SW 1271 (cell line): ENCODE results near the gene NR6A1.
A peak's percentile ranks its signal among the peaks of the same experiment; 100 is the strongest.

Experiments used
- DNase-seq, 2 experiments: peaks; one replicate each; lab custom pipeline; 2025; lab: John Stamatoyannopoulos, UW

Gene NR6A1

DNA sequence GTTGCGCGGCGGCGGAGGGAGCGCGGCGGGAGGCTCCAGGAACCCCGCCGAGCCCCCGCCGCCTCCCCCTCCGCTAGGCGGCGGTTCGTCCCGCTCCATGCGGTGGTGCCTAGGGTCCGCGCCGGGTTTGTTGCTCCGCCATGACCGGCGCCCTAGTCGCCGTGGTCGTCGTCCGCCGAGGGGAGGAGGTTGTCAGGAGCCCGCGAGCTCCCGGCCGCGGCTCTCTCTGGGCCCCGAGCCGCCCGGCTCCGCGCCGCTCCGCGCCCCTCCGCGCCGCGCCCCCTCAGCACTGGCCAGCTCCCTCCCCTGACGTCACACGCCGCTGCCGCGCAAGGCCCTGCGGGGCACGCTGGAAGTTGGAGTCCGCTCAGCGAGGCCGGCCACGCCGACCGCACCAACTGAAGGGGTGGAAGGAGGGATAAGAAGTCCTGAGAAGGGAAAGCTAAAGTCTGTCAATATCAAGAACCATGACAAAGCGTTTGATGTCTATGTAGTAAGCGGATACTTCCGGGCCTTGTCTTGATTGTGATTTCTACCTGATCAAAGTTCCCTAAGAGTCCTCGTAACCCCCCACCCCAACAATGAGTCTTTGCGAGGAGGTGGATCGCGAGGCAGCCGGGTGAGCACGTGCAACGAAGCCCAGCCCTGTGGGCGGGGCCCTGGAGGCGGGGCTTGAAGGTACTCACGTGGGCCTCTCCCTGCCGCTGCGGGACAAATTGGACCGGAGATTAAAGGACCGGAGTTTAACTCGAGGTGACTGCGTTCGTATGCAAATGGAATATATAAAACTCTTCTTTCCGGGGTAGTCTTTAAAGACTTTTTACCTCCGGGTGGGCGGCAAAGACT, at the start of gene NR6A1:
NR6A1 (minus strand) TSS at position 291 of the 846 bp plus-strand sequence.
- peak; percentile 90 to 99 for DNase-seq

- DNase-seq = peak; percentile 37 to 67
Measured at GRCh38 chr9:124818431-124819281, 47.5 kb upstream of the NR6A1 start.

DNA sequence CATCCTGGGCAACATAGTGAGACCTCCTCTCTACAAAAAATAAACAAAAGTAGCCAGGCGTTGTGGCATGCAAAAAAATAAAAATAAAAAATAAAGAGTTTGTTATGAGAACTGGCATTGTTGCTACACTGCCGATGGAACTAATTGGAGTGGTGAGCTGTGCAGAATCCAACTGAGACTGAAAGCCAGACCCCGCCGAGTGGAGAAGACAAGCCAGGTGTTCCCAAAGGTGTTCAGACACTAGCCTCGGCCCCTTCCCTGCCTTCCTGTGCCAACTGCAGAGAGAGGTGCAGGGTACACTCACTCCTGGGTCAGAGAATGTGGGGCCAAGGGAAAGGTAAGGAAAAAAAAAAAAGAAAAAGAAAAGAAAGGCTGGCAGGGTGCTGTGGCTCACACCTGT, 44.5 kb upstream of the NR6A1 start:
- DNase-seq = no peak

- no peak for DNase-seq
Measured at GRCh38 chr9:124814164-124814535, 43.0 kb upstream of the NR6A1 start.

DNA sequence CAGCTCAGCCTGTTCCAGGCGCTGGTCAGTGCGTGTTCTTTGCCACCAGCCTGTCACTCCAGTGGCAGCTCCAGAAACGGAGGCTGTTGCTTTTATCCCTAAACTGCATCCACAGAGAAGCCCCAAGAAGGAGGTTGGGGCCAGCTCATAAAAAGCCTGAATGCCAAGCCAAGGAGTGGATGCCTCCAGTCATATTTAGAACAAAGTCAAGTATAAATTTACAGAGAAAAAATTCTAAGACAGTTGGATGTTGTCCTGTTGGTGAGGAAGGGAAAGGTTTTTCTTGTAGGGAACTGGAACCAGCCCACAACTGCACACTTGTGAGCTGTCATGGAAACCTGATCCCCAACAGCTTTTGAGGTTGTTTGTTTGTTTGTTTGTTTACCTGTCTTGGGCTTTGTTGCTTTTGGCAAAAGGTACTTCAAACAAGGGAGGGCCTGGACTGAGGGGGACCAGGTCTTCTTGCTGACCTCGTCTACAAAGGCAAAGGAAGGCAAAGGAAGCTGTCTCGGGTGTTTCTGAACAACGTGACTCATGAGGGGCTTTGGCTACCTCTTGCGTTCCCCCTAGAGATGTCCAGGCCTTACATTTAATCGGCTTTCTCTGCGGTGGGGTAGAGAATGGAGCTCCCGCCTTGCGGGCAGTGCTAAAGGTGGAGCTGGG, 42.5 kb upstream of the NR6A1 start:
- DNase-seq = no peak

GRCh38 chr9:124813041-124813440, 41.9 kb upstream of the NR6A1 start:
- no peak for DNase-seq

DNA sequence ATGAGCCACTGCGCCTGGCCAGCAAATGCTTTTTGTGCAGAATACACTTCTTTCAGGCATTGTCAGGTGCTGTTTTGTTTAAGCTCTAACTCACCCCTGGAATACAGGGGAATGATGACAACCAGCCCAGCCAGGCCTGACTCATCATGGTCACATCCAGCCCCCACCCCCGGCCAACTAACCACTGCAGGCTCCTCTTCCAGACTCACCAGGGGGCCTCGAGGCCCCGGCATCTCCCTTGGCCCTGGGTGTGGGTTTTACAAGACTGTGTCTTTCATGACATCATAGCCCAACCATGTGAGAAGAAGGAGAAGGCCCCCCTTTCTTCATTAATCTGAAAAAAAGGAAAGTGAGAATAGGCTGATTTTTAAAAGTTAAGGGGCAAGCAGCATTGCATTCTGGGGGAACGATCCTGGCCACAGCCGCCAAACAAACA, 41.3 kb upstream of the NR6A1 start:
- peak; percentile 29 to 46 for DNase-seq

DNA sequence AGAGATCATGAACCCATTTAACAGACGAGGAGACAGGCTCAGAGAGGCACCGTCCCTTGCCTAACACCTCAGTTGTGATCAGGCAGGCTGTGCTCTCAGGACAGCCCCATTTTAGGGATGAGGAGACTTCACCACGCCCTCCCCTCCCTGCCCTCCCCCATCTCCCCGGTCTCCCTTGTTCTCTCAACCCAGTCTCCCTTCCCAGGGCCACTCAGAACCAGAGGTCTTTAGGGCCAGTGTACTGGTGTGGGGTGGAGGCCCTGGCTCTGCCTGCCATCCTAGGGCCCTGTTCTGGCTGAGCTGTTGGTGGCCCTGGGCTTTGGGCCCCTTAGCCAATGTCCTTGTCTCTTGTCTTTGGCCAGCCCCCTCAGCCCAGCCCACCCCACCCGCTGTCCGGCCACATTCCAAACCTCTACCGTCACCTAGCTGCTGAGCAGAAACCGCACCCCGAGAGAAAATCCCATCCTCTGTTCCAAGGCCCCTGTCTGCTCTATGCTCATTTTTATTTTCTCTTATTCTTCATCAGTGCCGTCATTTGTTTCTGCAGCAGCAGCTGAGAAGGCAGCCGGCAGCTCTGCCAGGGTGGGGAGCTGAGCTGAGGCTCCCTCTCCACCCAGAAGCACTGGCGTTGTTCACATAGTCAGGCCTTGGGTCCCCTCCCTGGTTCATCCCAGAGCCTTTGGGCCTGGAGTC, 39.7 kb upstream of the NR6A1 start:
- DNase-seq = no peak

DNA sequence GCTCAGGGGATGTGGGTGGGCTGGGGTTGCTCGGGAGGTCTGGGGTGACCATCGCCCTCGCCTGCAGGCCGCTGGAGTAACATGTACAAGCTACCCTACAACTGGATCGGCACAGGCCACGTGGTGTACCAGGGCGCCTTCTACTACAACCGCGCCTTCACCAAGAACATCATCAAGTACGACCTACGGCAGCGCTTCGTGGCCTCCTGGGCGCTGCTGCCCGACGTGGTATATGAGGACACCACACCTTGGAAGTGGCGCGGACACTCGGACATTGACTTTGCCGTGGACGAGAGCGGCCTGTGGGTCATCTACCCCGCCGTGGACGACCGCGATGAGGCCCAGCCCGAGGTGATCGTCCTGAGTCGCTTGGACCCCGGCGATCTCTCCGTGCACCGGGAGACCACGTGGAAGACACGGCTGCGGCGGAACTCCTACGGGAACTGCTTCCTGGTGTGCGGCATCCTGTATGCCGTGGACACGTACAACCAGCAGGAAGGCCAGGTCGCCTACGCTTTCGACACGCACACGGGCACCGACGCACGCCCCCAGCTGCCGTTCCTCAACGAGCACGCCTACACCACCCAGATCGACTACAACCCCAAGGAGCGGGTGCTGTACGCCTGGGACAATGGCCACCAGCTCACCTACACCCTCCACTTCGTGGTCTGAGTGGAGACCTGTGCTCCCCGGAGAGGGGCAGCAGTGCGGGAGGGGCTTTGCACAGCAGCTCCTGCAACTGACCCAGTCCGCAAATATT, 38.8 kb upstream of the NR6A1 start:
- DNase-seq = no peak

- DNase-seq = no peak
Measured at GRCh38 chr9:124809211-124809610, 38.1 kb upstream of the NR6A1 start.

DNA sequence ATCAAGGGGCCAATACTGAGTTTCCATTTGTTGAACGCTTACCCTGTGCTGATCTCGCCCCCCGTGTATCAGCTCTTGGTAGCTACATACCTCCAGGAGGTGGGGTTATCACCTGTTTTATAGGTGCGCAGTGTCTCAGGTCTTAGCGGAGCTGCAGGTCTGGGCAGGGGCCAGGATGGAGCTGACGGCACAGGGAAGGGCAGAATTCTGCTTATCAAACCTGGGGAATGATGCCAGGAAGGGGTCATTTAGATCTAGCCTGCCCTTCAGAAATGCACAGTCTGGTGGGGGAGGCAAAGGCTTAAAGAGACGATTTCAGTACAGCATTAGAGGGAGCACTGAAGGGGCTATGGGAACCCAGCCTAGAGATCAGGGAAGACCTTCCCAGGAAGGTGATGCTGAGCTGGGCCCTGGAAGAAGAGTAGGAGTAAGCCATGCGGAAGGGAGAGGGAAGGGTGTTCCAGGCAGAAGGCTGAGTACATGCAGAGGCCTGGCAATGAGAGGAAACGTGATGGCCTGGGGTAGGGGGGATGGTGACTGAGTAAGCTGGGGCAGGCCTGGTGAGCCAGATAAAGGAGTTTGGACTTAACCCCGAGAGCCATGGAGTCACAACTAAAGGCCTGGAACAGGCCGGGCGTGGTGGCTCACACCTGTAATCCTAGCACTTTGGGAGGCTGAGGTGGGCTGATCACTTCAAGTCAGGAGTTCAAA, 37.3 kb upstream of the NR6A1 start:
- DNase-seq = no peak

- DNase-seq = no peak
Measured at GRCh38 chr9:124805186-124805585, 34.1 kb upstream of the NR6A1 start.

GRCh38 chr9:124803911-124804310, 32.8 kb upstream of the NR6A1 start:
- no peak for DNase-seq

DNA sequence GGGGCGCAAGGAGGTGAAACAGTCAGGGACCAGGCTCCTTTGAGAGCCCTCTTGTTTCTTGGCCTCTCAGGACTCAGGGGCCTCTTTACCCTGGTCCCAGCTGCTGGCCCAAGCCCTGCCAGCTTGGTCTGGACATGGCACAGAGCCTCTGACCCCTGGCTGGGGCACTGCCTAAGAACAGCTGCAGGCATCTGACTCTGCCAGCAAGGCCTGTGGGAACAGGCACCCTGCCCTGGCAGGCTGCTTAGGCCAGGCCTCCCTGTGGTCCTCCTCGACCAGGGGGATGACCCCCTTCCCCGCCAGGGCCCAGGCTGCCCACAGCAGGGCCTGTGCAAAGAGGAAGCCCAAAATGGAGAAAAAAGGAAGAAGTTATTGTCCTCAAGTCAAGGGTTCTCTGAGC, 31.3 kb upstream of the NR6A1 start:
- DNase-seq = no peak

GRCh38 chr9:124801356-124801755, 30.2 kb upstream of the NR6A1 start:
- DNase-seq = no peak

DNA sequence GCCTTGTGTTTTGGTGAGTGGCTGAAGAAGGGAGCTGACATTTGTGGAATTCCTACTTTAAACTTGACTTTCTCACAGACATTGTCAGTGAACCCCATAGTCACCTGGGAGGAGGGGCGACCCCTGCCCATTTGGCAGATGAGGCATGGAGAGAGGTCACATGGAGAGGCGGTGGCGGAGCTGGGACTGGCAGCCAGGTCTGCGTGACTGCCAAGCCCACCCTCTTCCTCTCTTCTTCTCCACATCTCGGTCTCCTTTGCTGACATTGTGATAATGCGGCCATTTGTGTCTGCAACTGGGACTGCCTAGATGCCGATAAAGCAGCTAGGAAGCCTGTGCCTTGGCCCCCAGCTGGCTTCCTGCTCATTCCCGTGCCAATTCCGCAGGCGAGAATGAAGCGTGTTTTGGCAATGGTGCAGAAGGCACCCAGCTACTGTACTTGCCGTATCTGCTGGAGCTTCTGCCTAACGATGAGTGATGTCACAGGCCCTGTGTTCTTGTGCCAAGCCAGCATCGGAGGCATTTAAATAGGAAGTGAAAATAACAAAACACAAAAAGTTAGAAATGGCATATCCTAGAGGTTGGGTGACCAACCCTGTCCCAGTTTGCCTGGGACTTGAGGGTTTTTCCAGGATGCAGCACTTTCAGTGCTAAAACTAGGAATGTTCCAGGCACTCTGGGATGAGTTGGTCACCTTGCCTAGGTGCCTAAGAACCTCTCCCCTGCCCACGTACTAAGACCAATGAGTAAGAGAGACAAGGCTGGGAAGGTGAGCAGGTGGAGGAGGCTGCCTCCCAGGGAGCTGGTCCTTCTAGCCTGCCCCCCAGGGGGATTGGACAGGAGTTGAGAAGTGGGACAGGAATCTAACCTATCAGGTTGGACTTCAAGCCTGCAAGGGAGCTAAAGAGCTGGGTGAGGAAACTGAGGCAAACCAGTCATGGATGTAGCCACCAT, 29.5 kb upstream of the NR6A1 start:
- DNase-seq = no peak

DNA sequence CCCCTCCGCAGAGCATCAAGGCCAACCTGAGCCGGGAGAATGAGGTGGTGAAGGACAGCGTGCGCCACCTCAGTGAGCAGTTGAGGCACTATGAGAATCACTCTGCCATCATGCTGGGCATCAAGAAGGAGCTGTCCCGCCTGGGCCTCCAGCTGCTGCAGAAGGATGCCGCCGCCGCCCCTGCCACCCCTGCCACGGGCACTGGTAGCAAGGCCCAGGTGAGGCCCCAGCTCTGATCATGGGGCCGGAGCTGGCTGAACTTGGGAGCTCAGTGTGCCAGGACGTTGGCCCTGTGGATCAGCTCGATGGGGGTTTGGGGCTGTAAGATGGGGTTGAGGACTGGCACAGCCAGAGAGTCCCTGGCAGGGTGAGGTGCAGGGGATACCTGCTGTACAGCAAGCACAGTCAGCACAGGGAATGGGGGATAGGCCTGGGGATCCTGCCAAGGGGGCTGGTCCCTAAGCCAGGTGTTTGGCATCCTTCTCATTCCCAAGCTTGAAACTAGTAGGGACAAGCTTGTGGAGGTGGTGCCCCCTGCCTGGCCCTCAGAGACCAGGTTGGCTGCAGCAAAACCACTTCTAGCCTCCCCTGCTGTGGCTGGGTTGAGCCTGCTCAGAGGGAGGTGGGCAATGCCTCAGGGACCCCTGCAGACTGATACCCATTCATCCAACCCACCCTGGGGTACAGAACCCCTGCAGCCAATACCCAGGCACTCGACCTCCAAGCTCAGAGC, 28.3 kb upstream of the NR6A1 start:
- no peak for DNase-seq

- no peak for DNase-seq
Measured at GRCh38 chr9:124797343-124798103, 26.4 kb upstream of the NR6A1 start.
